ENCODE data around the gene POU4F2. TPM values are rescaled to one million over a fixed set of nuclear protein-coding genes. Genes with fewer than 3 reads are reported as not detected.
A peak's percentile ranks its signal among the peaks of the same experiment; 100 is the strongest.
"Not testable (repeated sequence)": the region's sequence is repeated elsewhere in the genome, so short reads cannot be mapped to it uniquely, and the experiment has no call there.

POU4F2 gene
- total RNA-seq, 1 experiment from 2014 or later = not detected

- H2BK12ac ChIP-seq (ENCODE audit: insufficient read length, low read depth, low read length) = no peak overlapping the region
- H3K56ac ChIP-seq (ENCODE audit: insufficient read length, low read depth, low read length) = no peak overlapping the region
- Mint-ChIP-seq H3K27ac (no peak overlapping the region), H3K9me3 (peaks cover 3 to 4% of the 10 kb centered on the region in 2 experiments; a peak in 2 of 5 replicates), H3K36me3 (ENCODE audit: insufficient read depth in 1 of 3, low read depth in 3 of 3) (no peaks in the 10 kb centered on the region), H3K4me3 (no peak overlapping the region), H3K27me3 (ENCODE audit: low read depth) (peaks cover 66% of the 10 kb centered on the region), H3K4me1 (peaks cover 0 to 7% of the 10 kb centered on the region in 2 experiments; a peak in 2 of 4 replicates)
- H4K5ac ChIP-seq (ENCODE audit: insufficient read length, low read depth, low read length) = no peak overlapping the region
- no peak overlapping the region for H3K27ac ChIP-seq (ENCODE audit: insufficient read length, low read depth, low read length)
- no peak overlapping the region for H3K14ac ChIP-seq (ENCODE audit: insufficient read depth, low read length)
- no peak overlapping the region for H3T11ph ChIP-seq (ENCODE audit: low read length)
- H2AK5ac ChIP-seq (ENCODE audit: insufficient read length, low read length) = no peak overlapping the region
- WGBS (ENCODE audit: extremely low coverage, insufficient read length, low lambda C conversion rate) = no CpG with 5 or more reads among the region's 4 CpGs
- TF ChIP-seq CTCF (conservative IDR thresholded peaks at IDR 0.05) = no peak
- H3K4me2 ChIP-seq (ENCODE audit: insufficient read depth, insufficient read length, low read length) = no peak overlapping the region
- no peak overlapping the region for H4K91ac ChIP-seq (ENCODE audit: insufficient read length, low read depth, low read length)
- H3K4ac ChIP-seq (ENCODE audit: low read depth, low read length) = no peak overlapping the region
- no peaks in the 10 kb centered on the region for H3K79me1 ChIP-seq (ENCODE audit: insufficient read depth, low read depth, low read length, poor library complexity, severe bottlenecking)
- H3K9ac ChIP-seq (ENCODE audit: extremely low read depth, insufficient read length, low read length) = no peak overlapping the region
- no peak overlapping the region for H2BK120ac ChIP-seq (ENCODE audit: low read depth, low read length, poor library complexity, severe bottlenecking)
- H4K20me1 ChIP-seq (ENCODE audit: control insufficient read depth, insufficient read depth, insufficient read length) = no peaks in the 10 kb centered on the region
- H3K79me2 ChIP-seq (ENCODE audit: insufficient read depth, low read length) = no peaks in the 10 kb centered on the region
- H2BK5ac ChIP-seq (ENCODE audit: insufficient read length, low read length) = no peak overlapping the region
- H4K8ac ChIP-seq (replicated peaks; ENCODE audit: insufficient read length, low read depth, low read length) = no peak overlapping the region
- no peak overlapping the region for H3K18ac ChIP-seq (ENCODE audit: insufficient read length, low read depth, low read length)
- no peak overlapping the region for H2BK15ac ChIP-seq (ENCODE audit: low read depth, low read length)
- no peaks in the 10 kb centered on the region for H3K23me2 ChIP-seq (ENCODE audit: insufficient read length, low read depth, low read length, poor library complexity, severe bottlenecking)
- no peaks in the 10 kb centered on the region for H3K9me3 ChIP-seq (ENCODE audit: control insufficient read depth, low read depth, low read length)
- H3K4me1 ChIP-seq (ENCODE audit: insufficient read depth, low read length) = no peaks in the 10 kb centered on the region
- H2AFZ ChIP-seq (ENCODE audit: low read length) = no peak overlapping the region
- no peak overlapping the region for H3K23ac ChIP-seq (ENCODE audit: insufficient read length, low read depth, low read length)
- H3K27me3 ChIP-seq (ENCODE audit: insufficient read depth, low read length) = peaks cover 5% of the 10 kb centered on the region; the same call in 1 of the 2 replicates
- no peak overlapping the region for H2BK20ac ChIP-seq (ENCODE audit: low read depth, low read length, poor library complexity, severe bottlenecking)
- no peak for DNase-seq
These were observed 22.7 kb downstream of the POU4F2 start for GRCh38 chr4:146661367-146661766.

- H3K27ac ChIP-seq (ENCODE audit: insufficient read length, low read depth, low read length); H3K79me2 ChIP-seq (ENCODE audit: insufficient read depth, low read length); H4K91ac ChIP-seq (ENCODE audit: insufficient read length, low read depth, low read length); H2BK5ac ChIP-seq (ENCODE audit: insufficient read length, low read length); H3K27ac Mint-ChIP-seq; H2AK5ac ChIP-seq (ENCODE audit: insufficient read length, low read length); H3K4me1 Mint-ChIP-seq; H2AFZ ChIP-seq (ENCODE audit: low read length); H2BK15ac ChIP-seq (ENCODE audit: low read depth, low read length); H3K36me3 Mint-ChIP-seq (ENCODE audit: insufficient read depth in 1 of 3, low read depth in 3 of 3); H3K4me2 ChIP-seq (ENCODE audit: insufficient read depth, insufficient read length, low read length); DNase-seq; H3K9me3 ChIP-seq (ENCODE audit: control insufficient read depth, low read depth, low read length); H3K18ac ChIP-seq (ENCODE audit: insufficient read length, low read depth, low read length); H3K4me1 ChIP-seq (ENCODE audit: insufficient read depth, low read length); H3K9me3 Mint-ChIP-seq; H3K14ac ChIP-seq (ENCODE audit: insufficient read depth, low read length); H3K23me2 ChIP-seq (ENCODE audit: insufficient read length, low read depth, low read length, poor library complexity, severe bottlenecking); H3K79me1 ChIP-seq (ENCODE audit: insufficient read depth, low read depth, low read length, poor library complexity, severe bottlenecking); H4K20me1 ChIP-seq (ENCODE audit: control insufficient read depth, insufficient read depth, insufficient read length); H2BK20ac ChIP-seq (ENCODE audit: low read depth, low read length, poor library complexity, severe bottlenecking); H3K23ac ChIP-seq (ENCODE audit: insufficient read length, low read depth, low read length); H2BK12ac ChIP-seq (ENCODE audit: insufficient read length, low read depth, low read length); H3K27me3 ChIP-seq (ENCODE audit: insufficient read depth, low read length); H3K4ac ChIP-seq (ENCODE audit: low read depth, low read length); H3K9ac ChIP-seq (ENCODE audit: extremely low read depth, insufficient read length, low read length); H4K5ac ChIP-seq (ENCODE audit: insufficient read length, low read depth, low read length); H3K56ac ChIP-seq (ENCODE audit: insufficient read length, low read depth, low read length); H4K8ac ChIP-seq (replicated peaks; ENCODE audit: insufficient read length, low read depth, low read length); H2BK120ac ChIP-seq (ENCODE audit: low read depth, low read length, poor library complexity, severe bottlenecking); H3T11ph ChIP-seq (ENCODE audit: low read length): not testable (repeated sequence)
- WGBS (ENCODE audit: extremely low coverage, insufficient read length, low lambda C conversion rate) = no CpG with 5 or more reads among the region's 6 CpGs
- Mint-ChIP-seq H3K27me3 (ENCODE audit: low read depth) (peaks cover 42% of the 10 kb centered on the region), H3K4me3 (peak overlapping the region in 1 of 2 experiments; percentile 62; a peak in 2 of 5 replicates)
These were observed 25.2 kb downstream of the POU4F2 start for GRCh38 chr4:146663968-146664311.
